ENCODE data around the gene EXOC3L1.

Gene EXOC3L1

GRCh38 chr16:67185651-67186134 lies 4.2 kb downstream of the EXOC3L1 start:
- H3K9me3 ChIP-seq = no peaks in the 10 kb centered on the region
- no peak for TF ChIP-seq CTCF (IDR thresholded peaks at IDR 0.05)
- DNase-seq = no peak
- intact Hi-C loops (cut with DNase I; ENCODE audit: low total_unique reads) = loop anchor here (10.0 kb wide), 2 partner anchors 161 to 211 kb away; partner anchors contain the start of gene CBFB
- no peaks in the 10 kb centered on the region for H3K36me3 ChIP-seq
- H3K4me3 ChIP-seq = peak overlapping the region; percentile 2 to 90
- H3K27ac ChIP-seq = no peak overlapping the region
- H3K4me1 ChIP-seq = peaks cover 0 to 33% (median 26%) of the 10 kb centered on the region in 4 donors
- no peaks in the 10 kb centered on the region for H3K27me3 ChIP-seq

GRCh38 chr16:67184995-67185650 lies 4.8 kb downstream of the EXOC3L1 start:
- peak; percentile 93 to 96 for DNase-seq
- Histone ChIP-seq H3K4me1 (peaks cover 0 to 33% (median 26%) of the 10 kb centered on the region in 4 donors), H3K27ac (peak overlapping the region in 1 of 2 donors; percentile 84), H3K27me3 (no peaks in the 10 kb centered on the region), H3K4me3 (peak overlapping the region; percentile 2 to 90), H3K36me3 (no peaks in the 10 kb centered on the region), H3K9me3 (no peaks in the 10 kb centered on the region)
- peak; percentile 83 to 89 for TF ChIP-seq CTCF (IDR thresholded peaks at IDR 0.05)
- intact Hi-C loops (cut with DNase I; ENCODE audit: low total_unique reads) = loop anchor here (10.0 kb wide), 2 partner anchors 160 to 210 kb away; partner anchors contain the start of gene CBFB

GRCh38 chr16:67184453-67184994 lies 5.4 kb downstream of the EXOC3L1 start:
- no peaks in the 10 kb centered on the region for H3K36me3 ChIP-seq
- no peaks in the 10 kb centered on the region for H3K27me3 ChIP-seq
- H3K4me3 ChIP-seq = peak overlapping the region; percentile 66 to 90
- intact Hi-C loops (cut with DNase I; ENCODE audit: low total_unique reads) = loop anchor here (10.0 kb wide), 2 partner anchors 160 to 210 kb away; partner anchors contain the start of gene CBFB
- no peak for TF ChIP-seq CTCF (IDR thresholded peaks at IDR 0.05)
- H3K9me3 ChIP-seq = no peaks in the 10 kb centered on the region
- H3K27ac ChIP-seq = peak overlapping the region; percentile 84 to 97
- DNase-seq = no peak
- peaks cover 0 to 33% (median 26%) of the 10 kb centered on the region in 4 donors for H3K4me1 ChIP-seq

GRCh38 chr16:67183627-67184452 lies 6.1 kb downstream of the EXOC3L1 start, which contains the start of gene MATCAP1:
Gene MATCAP1, minus strand, starts transcription at chr16:67183963. Its CDS starts 3,353 bp downstream, at chr16:67180610.
- intact Hi-C loops (cut with DNase I; ENCODE audit: low total_unique reads) = loop anchor here (10.0 kb wide), 2 partner anchors 159 to 209 kb away; partner anchors contain the start of gene CBFB
- Histone ChIP-seq H3K4me3 (peak within 1 kb of the TSS; percentile 66 to 90), H3K27ac (peak within 1 kb of the TSS; percentile 84 to 97), H3K4me1 (peaks cover 0 to 34% (median 27%) of the 10 kb centered on the region in 4 donors), H3K27me3 (no peaks in the 10 kb centered on the region), H3K36me3 (no peaks in the 10 kb centered on the region), H3K9me3 (no peaks in the 10 kb centered on the region)
- peak; percentile 97 for DNase-seq
- no peak for TF ChIP-seq CTCF (IDR thresholded peaks at IDR 0.05)

- TF ChIP-seq CTCF (IDR thresholded peaks at IDR 0.05) = no peak
- Histone ChIP-seq H3K27me3 (no peaks in the 10 kb centered on the region), H3K4me1 (peaks cover 0 to 40% (median 33%) of the 10 kb centered on the region in 4 donors), H3K27ac (peak overlapping the region; percentile 84 to 97), H3K36me3 (no peaks in the 10 kb centered on the region), H3K9me3 (no peaks in the 10 kb centered on the region), H3K4me3 (peak overlapping the region; percentile 66 to 90)
- intact Hi-C loops (cut with DNase I; ENCODE audit: low total_unique reads) = loop anchor here (10.0 kb wide), 2 partner anchors 158 to 208 kb away; partner anchors contain the start of gene CBFB
- no peak for DNase-seq
These were observed 6.7 kb downstream of the EXOC3L1 start for GRCh38 chr16:67183284-67183626.

Data from tibial artery (tissue), 4 donors.